H1 (cell line): ENCODE measurements around the gene RCC2. TPM values are rescaled to one million over a fixed set of nuclear protein-coding genes. Genes with fewer than 3 reads are reported as not detected.

Source experiments
- CHD1 ChIP-seq: IDR thresholded peaks from 2 replicates; pipeline ENCODE4 v1.6.1; 2012; ENCODE audit warnings: low read depth, low read length, improper control_type of control experiment
- CREB1 ChIP-seq: IDR thresholded peaks from 2 replicates; pipeline ENCODE4 v1.6.1; 2012; ENCODE audit warnings: inconsistent platforms
- CTCF ChIP-seq, 3 experiments: IDR thresholded peaks; 1 replicate in 2 of 3; 2 replicates in 1 of 3; pipeline versions ENCODE4 v1.5.1 to v1.6.1; 2011; ENCODE audit warnings: low read length in 3 of 3, mild to moderate bottlenecking in 3 of 3, inconsistent platforms in 2 of 3, low read depth in 1 of 3, moderate library complexity in 1 of 3; ENCODE audit not compliant: insufficient read depth in 1 of 3; ENCODE audit errors: control extremely low read depth in 1 of 3
- E2F6 ChIP-seq: IDR thresholded peaks from 2 replicates; pipeline ENCODE4 v1.6.1; 2012; ENCODE audit warnings: inconsistent platforms
- EGR1 ChIP-seq: IDR thresholded peaks from 2 replicates; pipeline ENCODE4 v1.6.1; 2011; ENCODE audit warnings: low read depth, low read length, borderline replicate concordance
- EP300 ChIP-seq, 2 experiments: IDR thresholded peaks; 1 replicate in 1 of 2; 2 replicates in 1 of 2; pipeline ENCODE4 v1.6.1; 2011 to 2012; ENCODE audit warnings: low read depth in 2 of 2, low read length in 2 of 2, mild to moderate bottlenecking in 2 of 2, borderline replicate concordance in 1 of 2, inconsistent platforms in 1 of 2, moderate library complexity in 1 of 2
- HDAC2 ChIP-seq, 2 experiments: fragments of 300-600 bp in 1 of 2; sonication (generic) in 1 of 2; IDR thresholded peaks; 2 replicates each; pipeline ENCODE4 v1.6.1; 2011 to 2012; ENCODE audit warnings: low read depth in 2 of 2, low read length in 2 of 2, mild to moderate bottlenecking in 2 of 2, moderate library complexity in 2 of 2, borderline replicate concordance in 1 of 2, inconsistent platforms in 1 of 2
- JUN ChIP-seq: IDR thresholded peaks from 2 replicates; pipeline ENCODE4 v1.6.1; 2011; ENCODE audit warnings: low read depth, mild to moderate bottlenecking, improper control_type of control experiment, low read length
- NRF1 ChIP-seq: IDR thresholded peaks from 2 replicates; pipeline ENCODE4 v1.6.1; 2011; ENCODE audit warnings: mild to moderate bottlenecking, low read depth, low read length, improper control_type of control experiment
- PHF8 ChIP-seq: fragments of 200-600 bp; sonication (generic); conservative IDR thresholded peaks from 2 replicates; pipeline ENCODE4 v1.7.1; 2012; ENCODE audit warnings: low read depth, mild to moderate bottlenecking, inconsistent platforms, low read length, moderate library complexity
- POLR2A ChIP-seq, 2 experiments: IDR thresholded peaks; 1 replicate in 1 of 2; 2 replicates in 1 of 2; pipeline ENCODE4 v1.6.1; 2011; ENCODE audit warnings: low read depth in 2 of 2, low read length in 2 of 2, mild to moderate bottlenecking in 2 of 2; ENCODE audit errors: control extremely low read depth in 1 of 2
- POU5F1 ChIP-seq: IDR thresholded peaks from 2 replicates; pipeline ENCODE4 v1.6.1; 2011; ENCODE audit warnings: low read depth, mild to moderate bottlenecking, low read length, moderate library complexity
- RNF2 ChIP-seq: fragments of 200-900, 300-1000 bp; sonication (generic); IDR thresholded peaks from 2 replicates; pipeline ENCODE4 v1.7.1; 2016; ENCODE audit warnings: borderline replicate concordance, low read depth, mild to moderate bottlenecking, antibody characterized with exemption, low read length; ENCODE audit not compliant: poor library complexity, severe bottlenecking; ENCODE audit errors: missing control alignments
- SIN3A ChIP-seq, 2 experiments: IDR thresholded peaks in 1 of 2; conservative IDR thresholded peaks in 1 of 2; 2 replicates each; pipeline ENCODE4 v1.6.1; 2011 to 2012; ENCODE audit warnings: low read length in 2 of 2, improper control_type of control experiment in 1 of 2, low read depth in 1 of 2, mild to moderate bottlenecking in 1 of 2
- SIX5 ChIP-seq: IDR thresholded peaks from 2 replicates; pipeline ENCODE4 v1.6.1; 2011; ENCODE audit warnings: mild to moderate bottlenecking, low read depth, low read length
- SUZ12 ChIP-seq: fragments of 200-600 bp; sonication (generic); IDR thresholded peaks from 2 replicates; pipeline ENCODE4 v1.6.1; 2012; ENCODE audit warnings: mild to moderate bottlenecking, inconsistent platforms, low read length, moderate library complexity, mixed read lengths
- TAF7 ChIP-seq: optimal IDR thresholded peaks from 2 replicates; pipeline ENCODE3; 2011; ENCODE audit warnings: low read depth, mild to moderate bottlenecking, inconsistent platforms, low read length, moderate library complexity, borderline replicate concordance
- TBP ChIP-seq: IDR thresholded peaks from 2 replicates; pipeline ENCODE4 v1.6.1; 2011; ENCODE audit warnings: low read depth, low read length, improper control_type of control experiment
- USF2 ChIP-seq: IDR thresholded peaks from 2 replicates; pipeline ENCODE4 v1.6.1; 2011; ENCODE audit warnings: low read length, improper control_type of control experiment
- polyA plus RNA-seq, 7 experiments: library from polyadenylated mRNA; depleted of rRNA in 3 of 7; stranded (reverse) in 5 of 7; unstranded in 2 of 7; fragments of >200 nt in 5 of 7; fragments of 200-250 nt in 2 of 7; gene quantifications; 1 replicate in 5 of 7; 2 replicates in 1 of 7; 4 replicates in 1 of 7; pipeline versions ENCODE4 v1.2.1 to v1.2.3, GENCODE V29; 2011 to 2013; ENCODE audit warnings: missing spikeins in 2 of 7, mixed read lengths in 2 of 7
- total RNA-seq: library from RNA; stranded (reverse); fragmentation: NEBNext Ultra II Directional; extraction: Animal tissue kit (Norgen Biotek cat#: 25700); gene quantifications from 2 replicates; pipeline ENCODE4 v1.2.1, GENCODE V29; 2021

Gene RCC2
- total and polyA plus RNA-seq, 2 of the 8 experiments (the other 6 are each of a cell fraction or from before 2014, with no cell fraction given): 229 to 455 TPM

GRCh38 chr1:17405898-17406759 is 33.3 kb downstream of the RCC2 start (continued):
- TF ChIP-seq CTCF (IDR thresholded peaks at IDR 0.05; ENCODE audit: control extremely low read depth in 1 of 3, insufficient read depth in 1 of 3, low read depth in 1 of 3, low read length in 3 of 3) (peak; percentile 90 to 98 (median 92)), POLR2A (IDR thresholded peaks at IDR 0.05; ENCODE audit: control extremely low read depth in 1 of 2, low read depth in 2 of 2, low read length in 2 of 2) (peak in 1 of 2 experiments; percentile 50), NRF1 (no peak), CHD1 (no peak), SIN3A (conservative IDR thresholded peaks at IDR 0.05 in 1 of 2, IDR thresholded peaks at IDR 0.05 in 1 of 2; ENCODE audit: low read depth in 1 of 2, low read length in 2 of 2) (no peak), POU5F1 (no peak), E2F6 (no peak), SUZ12 (no peak), TAF7 (no peak), JUN (no peak), USF2 (no peak), EP300 (IDR thresholded peaks at IDR 0.05; ENCODE audit: borderline replicate concordance in 1 of 2, low read depth in 2 of 2, low read length in 2 of 2) (no peak), CREB1 (no peak), EGR1 (no peak), RNF2 (no peak), PHF8 (no peak), TBP (no peak), HDAC2 (IDR thresholded peaks at IDR 0.05; ENCODE audit: borderline replicate concordance in 1 of 2, low read depth in 2 of 2, low read length in 2 of 2) (no peak), SIX5 (no peak)
